ENCODE data around the gene PCDH9. TPM values are rescaled to one million over a fixed set of nuclear protein-coding genes. Genes with fewer than 3 reads are reported as not detected.

PCDH9 gene
- total and polyA plus RNA-seq, 2 of the 4 experiments (the other 2 are of a cell fraction) = 2.2 to 10.2 TPM

GRCh38 chr13:66446413-66446812, 783.7 kb downstream of the PCDH9 start:
- H3K56ac ChIP-seq (ENCODE audit: extremely low read depth, insufficient read depth, low read length) = no peak overlapping the region
- CTCF ChIA-PET = no interaction called here

More at GRCh38 chr13:66446413-66446812, 783.7 kb downstream of the PCDH9 start:
- H2AFZ ChIP-seq (replicated peaks; ENCODE audit: low read length, poor library complexity) = no peak overlapping the region
- no peaks in the 10 kb centered on the region for H3K79me1 ChIP-seq (ENCODE audit: low read depth in 1 of 2, low read length in 2 of 2)
- no peak overlapping the region for H2BK5ac ChIP-seq (ENCODE audit: low read depth, low read length, poor library complexity, severe bottlenecking)
- POLR2A ChIA-PET (ENCODE audit: unreplicated experiment) = no interaction called here
- H3K4me2 ChIP-seq (ENCODE audit: low read depth, low read length) = no peak overlapping the region
- H4K20me1 ChIP-seq (ENCODE audit: insufficient read depth, low read length) = no peaks in the 10 kb centered on the region
- no peak overlapping the region for H2BK120ac ChIP-seq (ENCODE audit: low read depth, low read length)
- no peak overlapping the region for H4K91ac ChIP-seq (ENCODE audit: insufficient read depth, low read depth, low read length)
- no peak overlapping the region for H2AK9ac ChIP-seq (replicated peaks; ENCODE audit: low read depth, low read length, poor library complexity)
- H3K23ac ChIP-seq (ENCODE audit: low read depth, low read length) = no peak overlapping the region
- H3K9me1 ChIP-seq (ENCODE audit: insufficient read depth, low read length) = no peaks in the 10 kb centered on the region
- H3K27ac ChIP-seq (ENCODE audit: insufficient read depth, low read length) = no peak overlapping the region
- no peaks in the 10 kb centered on the region for H3K9me3 ChIP-seq (ENCODE audit: control insufficient read depth, insufficient read depth, low read length)
- H2BK20ac ChIP-seq (ENCODE audit: low read depth, low read length) = no peak overlapping the region
- H3K4me1 ChIP-seq (ENCODE audit: control insufficient read depth, insufficient read depth, low read length) = no peaks in the 10 kb centered on the region
- intact Hi-C loops (cut with micrococcal nuclease) (no loop called here), dilution Hi-C loops (cut with HindIII; ENCODE audit: low sequenced_read_pairs, unreplicated experiment) (no loop called here), in situ Hi-C loops (cut with MboI; ENCODE audit: low sequenced_read_pairs) (no loop called here)
- H3K27me3 ChIP-seq (ENCODE audit: control insufficient read depth, insufficient read depth, low read length) = no peaks in the 10 kb centered on the region
- DNase-seq (no peak), ATAC-seq (ENCODE audit: low read depth) (no peak)
- no TSS peak for BruUV-seq (replicated peaks)
- H3K36me3 ChIP-seq (ENCODE audit: control insufficient read depth, insufficient read depth, low read length) = no peaks in the 10 kb centered on the region
- no peak overlapping the region for H4K5ac ChIP-seq (ENCODE audit: low read depth, low read length)
- no peak overlapping the region for H4K8ac ChIP-seq (ENCODE audit: low read depth in 2 of 2, low read length in 2 of 2)
- H3K18ac ChIP-seq (ENCODE audit: low read depth, low read length) = no peak overlapping the region
- H3K14ac ChIP-seq (replicated peaks; ENCODE audit: low read depth, low read length) = no peak overlapping the region
- no peak overlapping the region for H2AK5ac ChIP-seq (ENCODE audit: low read depth, low read length)
- no peak overlapping the region for H3K9ac ChIP-seq (ENCODE audit: low read depth, low read length)
- no peak overlapping the region for H2BK15ac ChIP-seq (ENCODE audit: low read depth, low read length)
- TF ChIP-seq BHLHE40 (IDR thresholded peaks at IDR 0.05; ENCODE audit: low read depth, low read length) (no peak), CEBPB (IDR thresholded peaks at IDR 0.05; ENCODE audit: low read depth, low read length) (no peak), MXI1 (IDR thresholded peaks at IDR 0.05; ENCODE audit: borderline replicate concordance, low read depth, low read length) (no peak), SMC3 (IDR thresholded peaks at IDR 0.05; ENCODE audit: low read depth, low read length) (no peak), RFX5 (IDR thresholded peaks at IDR 0.05; ENCODE audit: low read depth, low read length) (no peak), CHD1 (IDR thresholded peaks at IDR 0.05; ENCODE audit: low read depth, low read length) (no peak), RCOR1 (IDR thresholded peaks at IDR 0.05; ENCODE audit: insufficient replicate concordance, low read length) (no peak), CTCF (conservative IDR thresholded peaks at IDR 0.05; ENCODE audit: low read depth, low read length) (no peak), RAD21 (IDR thresholded peaks at IDR 0.05; ENCODE audit: low read length) (no peak), ELK1 (IDR thresholded peaks at IDR 0.05; ENCODE audit: borderline replicate concordance, low read depth, low read length) (no peak)
- H3K4ac ChIP-seq (ENCODE audit: low read depth, low read length) = no peak overlapping the region
- no CpG with 5 or more reads among the region's 4 CpGs for WGBS, 2 experiments (ENCODE audit: extremely low coverage in 2 of 2, insufficient read length in 1 of 2)
- H3K4me3 ChIP-seq (ENCODE audit: insufficient read depth, low read depth, low read length) = no peak overlapping the region

Measured in IMR-90 (cell line).